ENCODE measurements around the gene PROSER3.

GRCh38 chr19:35733180-35734125, 24.5 kb upstream of the PROSER3 start:
- no peak for TF ChIP-seq REST (IDR thresholded peaks at IDR 0.05; ENCODE audit: low read depth)
- TF ChIP-seq MAX (IDR thresholded peaks at IDR 0.05): no peak
- TF ChIP-seq RAD21 (IDR thresholded peaks at IDR 0.05; ENCODE audit: low read depth): no peak
- TF ChIP-seq EP300 (IDR thresholded peaks at IDR 0.05; ENCODE audit: borderline replicate concordance): no peak

Measured in Ishikawa (cell line).